Coronary artery (tissue), 2 donors: ENCODE measurements around the gene OR8H3.

ENCODE experiments used
- DNase-seq: peaks from one replicate; pipeline ENCODE4 v3.0.0-alpha.2; 2017; ENCODE audit warnings: low spot score
- H3K27ac ChIP-seq, 2 donors: fragments of 200-600 bp; sonication (generic); one replicate each; pipeline ENCODE4 v1.5.1; 2016 to 2019
- H3K4me3 ChIP-seq: fragments of 200-600 bp; sonication (generic); 2 replicates; pipeline ENCODE4 v1.5.1; 2016; ENCODE audit warnings: mild to moderate bottlenecking, moderate library complexity
- CTCF ChIP-seq: fragments of 200-600 bp; sonication (generic); IDR thresholded peaks from one replicate; pipeline ENCODE4 v1.5.1; 2019; ENCODE audit warnings: antibody characterized with exemption

Gene OR8H3

GRCh38 chr11:56152333-56152732 lies 30.2 kb downstream of the OR8H3 start:
- no peak for TF ChIP-seq CTCF
- no peak overlapping the region for H3K4me3 ChIP-seq
- DNase-seq = no peak
- no peak overlapping the region for H3K27ac ChIP-seq

- Histone ChIP-seq H3K27ac (no peak within 1 kb of the TSS), H3K4me3 (no peak within 1 kb of the TSS)
- DNase-seq = no peak
- TF ChIP-seq CTCF = no peak
Measured at GRCh38 chr11:56160217-56160616, 38.0 kb downstream of the OR8H3 start, which contains the start of gene OR8K5. TSS of gene OR8K5 (minus strand) at chr11:56160317. CDS start at chr11:56160317, 0 bp downstream.

- DNase-seq = no peak
- Histone ChIP-seq H3K27ac (no peak overlapping the region), H3K4me3 (no peak overlapping the region)
- no peak for TF ChIP-seq CTCF
Measured at GRCh38 chr11:56163804-56164203, 41.6 kb downstream of the OR8H3 start.

- Histone ChIP-seq H3K27ac (no peak overlapping the region), H3K4me3 (no peak overlapping the region)
- no peak for DNase-seq
- TF ChIP-seq CTCF = no peak
Measured at GRCh38 chr11:56172256-56172830, 50.2 kb downstream of the OR8H3 start.
